Measurements from ENCODE around the gene TM2D3. TPM values are rescaled to one million over a fixed set of nuclear protein-coding genes. Genes with fewer than 3 reads are reported as not detected.

TM2D3 gene
- total RNA-seq, 1 experiment from 2014 or later: 34.7 TPM

DNA sequence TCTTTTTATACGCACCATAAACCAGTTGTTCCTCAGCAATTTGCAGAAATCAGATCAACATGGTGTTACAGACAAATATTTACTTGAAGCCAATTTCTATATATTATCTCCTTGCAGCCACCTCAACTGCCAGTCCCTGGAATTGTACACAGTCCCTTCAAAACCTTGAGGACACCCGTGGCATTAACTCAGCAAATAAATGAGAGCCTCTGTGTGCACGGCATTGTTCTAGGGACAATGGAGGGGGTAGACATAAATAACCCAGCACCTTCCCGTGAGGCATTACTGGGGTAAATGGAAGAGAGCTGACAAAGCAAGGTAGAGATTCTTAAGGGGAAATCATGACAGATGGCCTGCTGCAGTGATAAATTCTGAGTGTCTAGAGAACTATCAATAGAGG lies 12.5 kb downstream of the TM2D3 start:
- Mint-ChIP-seq H3K4me3 (ENCODE audit: unreplicated experiment) (no peak overlapping the region), H3K4me1 (ENCODE audit: low read depth, unreplicated experiment) (peaks cover 8% of the 10 kb centered on the region), H3K36me3 (ENCODE audit: insufficient read depth, unreplicated experiment) (peaks cover 23% of the 10 kb centered on the region), H3K27me3 (ENCODE audit: insufficient read depth, unreplicated experiment) (no peaks in the 10 kb centered on the region), H3K9me3 (ENCODE audit: unreplicated experiment) (no peaks in the 10 kb centered on the region), H3K27ac (ENCODE audit: unreplicated experiment) (no peak overlapping the region)
- Histone ChIP-seq H3K4me3 (ENCODE audit: low read depth, low read length) (no peak overlapping the region), H3K36me3 (ENCODE audit: control insufficient read depth, insufficient read depth, low read length) (no peaks in the 10 kb centered on the region), H3K4me1 (peaks cover 13% of the 10 kb centered on the region), H3K27me3 (replicated peaks; ENCODE audit: control insufficient read depth, insufficient read depth, low read length) (no peaks in the 10 kb centered on the region), H3K9me3 (no peaks in the 10 kb centered on the region)
- TF ChIP-seq, protein P1, sequence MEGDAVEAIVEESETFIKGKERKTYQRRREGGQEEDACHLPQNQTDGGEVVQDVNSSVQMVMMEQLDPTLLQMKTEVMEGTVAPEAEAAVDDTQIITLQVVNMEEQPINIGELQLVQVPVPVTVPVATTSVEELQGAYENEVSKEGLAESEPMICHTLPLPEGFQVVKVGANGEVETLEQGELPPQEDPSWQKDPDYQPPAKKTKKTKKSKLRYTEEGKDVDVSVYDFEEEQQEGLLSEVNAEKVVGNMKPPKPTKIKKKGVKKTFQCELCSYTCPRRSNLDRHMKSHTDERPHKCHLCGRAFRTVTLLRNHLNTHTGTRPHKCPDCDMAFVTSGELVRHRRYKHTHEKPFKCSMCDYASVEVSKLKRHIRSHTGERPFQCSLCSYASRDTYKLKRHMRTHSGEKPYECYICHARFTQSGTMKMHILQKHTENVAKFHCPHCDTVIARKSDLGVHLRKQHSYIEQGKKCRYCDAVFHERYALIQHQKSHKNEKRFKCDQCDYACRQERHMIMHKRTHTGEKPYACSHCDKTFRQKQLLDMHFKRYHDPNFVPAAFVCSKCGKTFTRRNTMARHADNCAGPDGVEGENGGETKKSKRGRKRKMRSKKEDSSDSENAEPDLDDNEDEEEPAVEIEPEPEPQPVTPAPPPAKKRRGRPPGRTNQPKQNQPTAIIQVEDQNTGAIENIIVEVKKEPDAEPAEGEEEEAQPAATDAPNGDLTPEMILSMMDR (IDR thresholded peaks at IDR 0.05; ENCODE audit: insufficient read depth in 1 of 2, low read depth in 1 of 2, low read length in 1 of 2, severe bottlenecking in 1 of 2, unreplicated experiment in 1 of 2): no peak
- ChIA-PET CTCF (interaction anchor here (0.6 kb wide), 1 partner anchor 24 kb away, joined by 3 read pairs; no protein-coding TSS in a partner anchor), POLR2A (interaction anchor here (0.5 to 0.6 kb wide), 2 partner anchors 14 to 42 kb away, joined by 3 read pairs; no protein-coding TSS in a partner anchor)
- BruUV-seq (replicated peaks): no TSS peak
- no peak for DNase-seq
- intact Hi-C loops (cut with micrococcal nuclease; ENCODE audit: unreplicated experiment): loop anchor here (5.0 kb wide), 1 partner anchor 152 kb away; the partner anchor contains the start of gene PCSK6

DNA sequence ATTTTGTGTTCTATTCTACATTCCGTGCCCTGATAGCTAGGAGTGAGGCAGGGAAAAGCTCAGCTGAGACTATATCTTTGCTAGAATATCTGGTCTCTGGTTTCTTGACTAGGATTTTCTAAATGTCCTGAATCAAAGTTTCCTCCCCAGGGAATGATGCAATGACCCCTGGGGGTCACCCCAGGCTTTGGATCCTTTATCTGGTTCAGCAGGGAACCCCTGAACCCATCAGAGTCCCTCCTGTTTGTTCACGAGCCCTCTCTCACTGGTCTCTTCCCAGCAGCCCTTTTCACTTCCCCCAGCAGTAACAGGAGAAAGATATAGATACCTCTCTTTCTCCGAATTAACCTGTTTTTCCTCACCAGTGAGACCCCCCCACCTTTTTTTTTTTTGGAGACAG lies 14.3 kb downstream of the TM2D3 start:
- intact Hi-C loops (cut with micrococcal nuclease; ENCODE audit: unreplicated experiment): no loop called here
- H3K4me3 ChIP-seq (ENCODE audit: low read depth, low read length): no peak overlapping the region
- no peaks in the 10 kb centered on the region for H3K27me3 ChIP-seq (replicated peaks; ENCODE audit: control insufficient read depth, insufficient read depth, low read length)
- no peak overlapping the region for H3K4me3 Mint-ChIP-seq (ENCODE audit: unreplicated experiment)
- ChIA-PET CTCF (interaction anchor here (0.6 to 1.1 kb wide), 2 partner anchors 338 to 349 kb away, joined by 3 to 4 read pairs; no protein-coding TSS in a partner anchor), POLR2A (no interaction called here)
- peaks cover 13% of the 10 kb centered on the region for H3K4me1 ChIP-seq
- H3K9me3 Mint-ChIP-seq (ENCODE audit: unreplicated experiment): no peaks in the 10 kb centered on the region
- H3K36me3 ChIP-seq (ENCODE audit: control insufficient read depth, insufficient read depth, low read length): no peaks in the 10 kb centered on the region
- peaks cover 15% of the 10 kb centered on the region for H3K36me3 Mint-ChIP-seq (ENCODE audit: insufficient read depth, unreplicated experiment)
- DNase-seq: no peak
- no peaks in the 10 kb centered on the region for H3K9me3 ChIP-seq
- no peak overlapping the region for H3K27ac Mint-ChIP-seq (ENCODE audit: unreplicated experiment)
- TF ChIP-seq, protein P1 (IDR thresholded peaks at IDR 0.05; ENCODE audit: insufficient read depth in 1 of 2, low read depth in 1 of 2, low read length in 1 of 2, severe bottlenecking in 1 of 2, unreplicated experiment in 1 of 2): no peak
- peaks cover 8% of the 10 kb centered on the region for H3K4me1 Mint-ChIP-seq (ENCODE audit: low read depth, unreplicated experiment)
- no TSS peak for BruUV-seq (replicated peaks)
- H3K27me3 Mint-ChIP-seq (ENCODE audit: insufficient read depth, unreplicated experiment): no peaks in the 10 kb centered on the region

DNA sequence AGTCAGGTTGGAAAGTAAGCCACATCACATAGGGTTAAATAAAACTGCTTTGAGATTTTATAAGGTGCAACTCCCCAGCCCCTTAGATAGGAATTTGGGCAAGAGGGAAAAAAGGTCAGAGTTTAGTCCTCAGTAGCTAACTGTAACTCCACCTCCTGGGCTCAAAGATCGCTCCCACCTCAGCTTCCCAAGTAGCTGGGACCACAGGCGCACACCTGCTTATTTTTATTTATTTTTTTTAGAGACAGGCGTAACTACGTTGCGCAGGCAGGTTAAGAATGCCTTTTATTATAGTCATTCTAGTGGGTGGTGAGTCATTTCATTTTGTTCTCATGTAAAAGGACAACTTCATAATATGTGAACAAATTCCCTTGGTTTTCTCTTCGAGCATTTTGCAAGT lies 14.7 kb downstream of the TM2D3 start:
- no peaks in the 10 kb centered on the region for H3K36me3 ChIP-seq (ENCODE audit: control insufficient read depth, insufficient read depth, low read length)
- no peak for DNase-seq
- intact Hi-C loops (cut with micrococcal nuclease; ENCODE audit: unreplicated experiment): no loop called here
- H3K36me3 Mint-ChIP-seq (ENCODE audit: insufficient read depth, unreplicated experiment): peaks cover 12% of the 10 kb centered on the region
- H3K27ac Mint-ChIP-seq (ENCODE audit: unreplicated experiment): no peak overlapping the region
- peaks cover 13% of the 10 kb centered on the region for H3K4me1 ChIP-seq
- no peaks in the 10 kb centered on the region for H3K9me3 Mint-ChIP-seq (ENCODE audit: unreplicated experiment)
- no peak overlapping the region for H3K4me3 Mint-ChIP-seq (ENCODE audit: unreplicated experiment)
- no peak overlapping the region for H3K4me3 ChIP-seq (ENCODE audit: low read depth, low read length)
- CTCF ChIA-PET: interaction anchor here (0.6 to 1.1 kb wide), 2 partner anchors 337 to 349 kb away, joined by 3 to 4 read pairs; no protein-coding TSS in a partner anchor
- BruUV-seq (replicated peaks): no TSS peak
- TF ChIP-seq, protein P1 (IDR thresholded peaks at IDR 0.05; ENCODE audit: insufficient read depth in 1 of 2, low read depth in 1 of 2, low read length in 1 of 2, severe bottlenecking in 1 of 2, unreplicated experiment in 1 of 2): no peak
- H3K27me3 Mint-ChIP-seq (ENCODE audit: insufficient read depth, unreplicated experiment): no peaks in the 10 kb centered on the region
- H3K9me3 ChIP-seq: no peaks in the 10 kb centered on the region
- H3K4me1 Mint-ChIP-seq (ENCODE audit: low read depth, unreplicated experiment): peaks cover 8% of the 10 kb centered on the region
- POLR2A ChIA-PET: no interaction called here
- H3K27me3 ChIP-seq (replicated peaks; ENCODE audit: control insufficient read depth, insufficient read depth, low read length): no peaks in the 10 kb centered on the region
